ENCODE data around the gene MAP3K7CL.

GRCh38 chr21:29102791-29103257, 27.6 kb upstream of the MAP3K7CL start:
- TF ChIP-seq ESRRA (CRISPR knock-in tag; IDR thresholded peaks at IDR 0.05; ENCODE audit: borderline replicate concordance): no peak
- no peak for TF ChIP-seq FOXP1 (CRISPR knock-in tag; IDR thresholded peaks at IDR 0.05; ENCODE audit: borderline replicate concordance)
- TF ChIP-seq CTCF (IDR thresholded peaks at IDR 0.05): no peak
- TF ChIP-seq CBFB (CRISPR knock-in tag; IDR thresholded peaks at IDR 0.05; ENCODE audit: low read depth): no peak
- no peak for TF ChIP-seq ZBTB43 (CRISPR knock-in tag; IDR thresholded peaks at IDR 0.05)
- no peak for TF ChIP-seq STAT6 (CRISPR knock-in tag; conservative IDR thresholded peaks at IDR 0.05; ENCODE audit: low read depth)
- TF ChIP-seq PREB (CRISPR knock-in tag; IDR thresholded peaks at IDR 0.05; ENCODE audit: borderline replicate concordance): no peak
- TF ChIP-seq AFF4 (CRISPR knock-in tag; IDR thresholded peaks at IDR 0.05; ENCODE audit: borderline replicate concordance): no peak
- no peak for TF ChIP-seq ELF4 (CRISPR knock-in tag; IDR thresholded peaks at IDR 0.05; ENCODE audit: low read depth)
- TF ChIP-seq ERG (CRISPR knock-in tag; IDR thresholded peaks at IDR 0.05): no peak
- TF ChIP-seq ZNF281 (CRISPR knock-in tag; IDR thresholded peaks at IDR 0.05): no peak

Measured in WTC11 (cell line).